ENCODE data around the gene TMEM161A.
"Not testable (repeated sequence)": the region's sequence is repeated elsewhere in the genome, so short reads cannot be mapped to it uniquely, and the experiment has no call there.

The TMEM161A gene

GRCh38 chr19:19106056-19106551, 32.2 kb downstream of the TMEM161A start:
- Histone ChIP-seq H3K27ac (ENCODE audit: poor library complexity, severe bottlenecking) (no peak overlapping the region), H3K4me1 (ENCODE audit: insufficient read depth, poor library complexity, severe bottlenecking) (no peaks in the 10 kb centered on the region), H3K9me3 (ENCODE audit: severe bottlenecking) (no peaks in the 10 kb centered on the region), H3K4me3 (ENCODE audit: severe bottlenecking) (no peak overlapping the region), H3K27me3 (ENCODE audit: insufficient read depth, poor library complexity, severe bottlenecking) (peaks cover 7% of the 10 kb centered on the region), H3K36me3 (ENCODE audit: low read depth) (no peaks in the 10 kb centered on the region)
- TF ChIP-seq CTCF (IDR thresholded peaks at IDR 0.05; ENCODE audit: poor library complexity, severe bottlenecking), result no peak
- no peak for DNase-seq (ENCODE audit: low spot score)
- ATAC-seq (ENCODE audit: low read depth), result no peak

GRCh38 chr19:19105365-19106055, 32.8 kb downstream of the TMEM161A start:
- no peaks in the 10 kb centered on the region for H3K9me3 ChIP-seq (ENCODE audit: severe bottlenecking)
- H3K4me1 ChIP-seq (ENCODE audit: insufficient read depth, poor library complexity, severe bottlenecking), result no peaks in the 10 kb centered on the region
- DNase-seq (ENCODE audit: low spot score) (no peak), ATAC-seq (ENCODE audit: low read depth) (peak; percentile 58)
- H3K4me3 ChIP-seq (ENCODE audit: severe bottlenecking), result peak overlapping the region; percentile 22
- no peak overlapping the region for H3K27ac ChIP-seq (ENCODE audit: poor library complexity, severe bottlenecking)
- peaks cover 3% of the 10 kb centered on the region for H3K27me3 ChIP-seq (ENCODE audit: insufficient read depth, poor library complexity, severe bottlenecking)
- no peaks in the 10 kb centered on the region for H3K36me3 ChIP-seq (ENCODE audit: low read depth)
- TF ChIP-seq CTCF (IDR thresholded peaks at IDR 0.05; ENCODE audit: poor library complexity, severe bottlenecking), result no peak

GRCh38 chr19:19103167-19103566, 35.1 kb downstream of the TMEM161A start:
- no peak for DNase-seq (ENCODE audit: low spot score)
- Histone ChIP-seq H3K4me1 (ENCODE audit: insufficient read depth, poor library complexity, severe bottlenecking) (no peaks in the 10 kb centered on the region), H3K27ac (ENCODE audit: poor library complexity, severe bottlenecking) (no peak overlapping the region), H3K4me3 (ENCODE audit: severe bottlenecking) (no peak overlapping the region), H3K9me3 (ENCODE audit: severe bottlenecking) (no peaks in the 10 kb centered on the region), H3K36me3 (ENCODE audit: low read depth) (no peaks in the 10 kb centered on the region), H3K27me3 (ENCODE audit: insufficient read depth, poor library complexity, severe bottlenecking) (no peaks in the 10 kb centered on the region)
- no peak for TF ChIP-seq CTCF (IDR thresholded peaks at IDR 0.05; ENCODE audit: poor library complexity, severe bottlenecking)
- ATAC-seq (ENCODE audit: low read depth), result no peak

- not testable (repeated sequence) for H3K36me3 ChIP-seq (ENCODE audit: low read depth); H3K27ac ChIP-seq (ENCODE audit: poor library complexity, severe bottlenecking); DNase-seq (ENCODE audit: low spot score); H3K4me1 ChIP-seq (ENCODE audit: insufficient read depth, poor library complexity, severe bottlenecking); H3K4me3 ChIP-seq (ENCODE audit: severe bottlenecking); ATAC-seq (ENCODE audit: low read depth); H3K9me3 ChIP-seq (ENCODE audit: severe bottlenecking); H3K27me3 ChIP-seq (ENCODE audit: insufficient read depth, poor library complexity, severe bottlenecking)
Measured at GRCh38 chr19:19102566-19102965, 35.7 kb downstream of the TMEM161A start.

GRCh38 chr19:19101540-19101939, 36.7 kb downstream of the TMEM161A start:
- no peak for TF ChIP-seq CTCF (IDR thresholded peaks at IDR 0.05; ENCODE audit: poor library complexity, severe bottlenecking)
- no peaks in the 10 kb centered on the region for H3K27me3 ChIP-seq (ENCODE audit: insufficient read depth, poor library complexity, severe bottlenecking)
- H3K36me3 ChIP-seq (ENCODE audit: low read depth), result no peaks in the 10 kb centered on the region
- H3K9me3 ChIP-seq (ENCODE audit: severe bottlenecking), result no peaks in the 10 kb centered on the region
- no peak overlapping the region for H3K27ac ChIP-seq (ENCODE audit: poor library complexity, severe bottlenecking)
- no peak overlapping the region for H3K4me3 ChIP-seq (ENCODE audit: severe bottlenecking)
- ATAC-seq (ENCODE audit: low read depth) (no peak), DNase-seq (ENCODE audit: low spot score) (no peak)
- H3K4me1 ChIP-seq (ENCODE audit: insufficient read depth, poor library complexity, severe bottlenecking), result no peaks in the 10 kb centered on the region

Data from RWPE2 (cell line).